Measurements from ENCODE around the gene UBE2E2. TPM values are rescaled to one million over a fixed set of nuclear protein-coding genes. Genes with fewer than 3 reads are reported as not detected.

UBE2E2 gene
- total and polyA plus RNA-seq, 9 donors = 25.5 to 84.9 (median 38.5) TPM

- H3K9me3 ChIP-seq = peaks cover 0 to 9% of the 10 kb centered on the region in 2 donors
- H3K27me3 ChIP-seq = no peaks in the 10 kb centered on the region
- TF ChIP-seq POLR2A (IDR thresholded peaks at IDR 0.05) (no peak), CTCF (IDR thresholded peaks at IDR 0.05) (no peak), EP300 (IDR thresholded peaks at IDR 0.05) (no peak)
- H3K4me1 ChIP-seq (ENCODE audit: insufficient read depth) = no peaks in the 10 kb centered on the region
- 83 to 98% (median 98%) methylated on average over 4 of the region's 4 CpGs for WGBS, 3 donors
- intact Hi-C loops (cut with DNase I) = no loop called here
- no peaks in the 10 kb centered on the region for H3K36me3 ChIP-seq
- DNase-seq = no peak
- H3K4me3 ChIP-seq = no peak overlapping the region
- H3K27ac ChIP-seq = no peak overlapping the region
Observed at GRCh38 chr3:23484386-23484785, 281.3 kb downstream of the UBE2E2 start.

GRCh38 chr3:23485922-23486321 is 282.8 kb downstream of the UBE2E2 start:
- no peaks in the 10 kb centered on the region for H3K36me3 ChIP-seq
- H3K9me3 ChIP-seq = peaks cover 0 to 9% of the 10 kb centered on the region in 2 donors
- TF ChIP-seq EP300 (IDR thresholded peaks at IDR 0.05) = no peak
- no peak for TF ChIP-seq CTCF (IDR thresholded peaks at IDR 0.05)
- 94 to 100% (median 99%) methylated on average over 6 of the region's 6 CpGs for WGBS, 3 donors
- H3K4me3 ChIP-seq = no peak overlapping the region
- no peak for DNase-seq
- intact Hi-C loops (cut with DNase I) = no loop called here
- no peaks in the 10 kb centered on the region for H3K4me1 ChIP-seq (ENCODE audit: insufficient read depth)
- H3K27me3 ChIP-seq = no peaks in the 10 kb centered on the region
- H3K27ac ChIP-seq = no peak overlapping the region

- 94 to 98% (median 96%) methylated on average over 9 of the region's 9 CpGs for WGBS, 3 donors
- intact Hi-C loops (cut with DNase I) = no loop called here
- H3K9me3 ChIP-seq = peaks cover 0 to 9% of the 10 kb centered on the region in 2 donors
- TF ChIP-seq POLR2A (IDR thresholded peaks at IDR 0.05) = no peak
- H3K27ac ChIP-seq = no peak overlapping the region
- H3K4me1 ChIP-seq (ENCODE audit: insufficient read depth) = no peaks in the 10 kb centered on the region
- H3K4me3 ChIP-seq = no peak overlapping the region
- H3K27me3 ChIP-seq = no peaks in the 10 kb centered on the region
- DNase-seq = peak in 1 of 5 donors; percentile 13
- no peaks in the 10 kb centered on the region for H3K36me3 ChIP-seq
Observed at GRCh38 chr3:23487015-23487414, 283.9 kb downstream of the UBE2E2 start.

- Histone ChIP-seq H3K9me3 (peaks cover 0 to 9% of the 10 kb centered on the region in 2 donors), H3K4me3 (no peak overlapping the region), H3K36me3 (no peaks in the 10 kb centered on the region), H3K27ac (no peak overlapping the region), H3K4me1 (ENCODE audit: insufficient read depth) (peaks cover 1% of the 10 kb centered on the region), H3K27me3 (no peaks in the 10 kb centered on the region)
- TF ChIP-seq POLR2A (IDR thresholded peaks at IDR 0.05) = no peak
- no peak for TF ChIP-seq EP300 (IDR thresholded peaks at IDR 0.05)
- no peak for TF ChIP-seq CTCF (IDR thresholded peaks at IDR 0.05)
- intact Hi-C loops (cut with DNase I) = no loop called here
- no peak for DNase-seq
- 71 to 81% (median 74%) methylated on average over 3 of the region's 3 CpGs for WGBS, 3 donors
Observed at GRCh38 chr3:23488618-23489017, 285.5 kb downstream of the UBE2E2 start.

- H3K4me1 ChIP-seq (ENCODE audit: insufficient read depth) = peaks cover 1% of the 10 kb centered on the region
- H3K4me3 ChIP-seq = no peak overlapping the region
- DNase-seq = no peak
- intact Hi-C loops (cut with DNase I) = no loop called here
- H3K27me3 ChIP-seq = no peaks in the 10 kb centered on the region
- peaks cover 0 to 9% of the 10 kb centered on the region in 2 donors for H3K9me3 ChIP-seq
- H3K27ac ChIP-seq = no peak overlapping the region
- 97 to 98% (median 98%) methylated on average over 7 of the region's 7 CpGs for WGBS, 3 donors
- H3K36me3 ChIP-seq = no peaks in the 10 kb centered on the region
- no peak for TF ChIP-seq EP300 (IDR thresholded peaks at IDR 0.05)
Observed at GRCh38 chr3:23489300-23490158, 286.4 kb downstream of the UBE2E2 start.

Measured in ovary (tissue), 9 donors.